ENCODE results near the gene ENPP3.

- TF ChIP-seq POLR2A (IDR thresholded peaks at IDR 0.05; ENCODE audit: low read depth, low read length) (no peak), TAF1 (IDR thresholded peaks at IDR 0.05; ENCODE audit: low read depth, low read length) (no peak), POLR2AphosphoS5 (IDR thresholded peaks at IDR 0.05; ENCODE audit: low read depth, low read length) (no peak), SPI1 (IDR thresholded peaks at IDR 0.05; ENCODE audit: low read depth, low read length) (no peak)
Measured at GRCh38 chr6:131733376-131734016, 96.4 kb downstream of the ENPP3 start.

Measured in GM12891 (cell line).